GM23338 (cell line): ENCODE results near the gene ARFIP2. TPM values are rescaled to one million over a fixed set of nuclear protein-coding genes. Genes with fewer than 3 reads are reported as not detected.
A peak's percentile ranks its signal among the peaks of the same experiment; 100 is the strongest.

Experiments
- ATAC-seq: fragments of 200-7000 bp; cut with Tn5 transposase; 3 replicates; pipeline ENCODE4 v1.9.1; 2020
- DNase-seq: peaks from one replicate; pipeline ENCODE4 v3.0.0-alpha.2; 2015; ENCODE audit warnings: low spot score
- H2AFZ ChIP-seq: fragments of 200-600 bp; sonication (generic); 2 replicates; pipeline ENCODE4 v1.8.0; 2016; ENCODE audit warnings: antibody characterized with exemption, mild to moderate bottlenecking, moderate library complexity
- H3F3A ChIP-seq: fragments of 200-600 bp; sonication (generic); replicated peaks from 2 replicates; pipeline ENCODE4 v1.8.0; 2017; ENCODE audit warnings: antibody characterized with exemption, mixed run types, low read depth
- H3K27ac ChIP-seq: fragments of 200-600 bp; sonication (generic); 2 replicates; pipeline ENCODE4 v1.6.1; 2016; ENCODE audit warnings: low read depth
- H3K27me3 ChIP-seq: fragments of 200-600 bp; sonication (generic); 2 replicates; pipeline ENCODE4 v1.8.0; 2016; ENCODE audit warnings: mild to moderate bottlenecking, mixed run types, moderate library complexity; ENCODE audit not compliant: insufficient read depth
- H3K36me3 ChIP-seq: fragments of 200-600 bp; sonication (generic); 2 replicates; pipeline ENCODE4 v1.8.0; 2016; ENCODE audit warnings: mild to moderate bottlenecking; ENCODE audit not compliant: insufficient read depth
- H3K4me1 ChIP-seq: fragments of 200-600 bp; sonication (generic); 2 replicates; pipeline ENCODE4 v1.8.0; 2016; ENCODE audit warnings: mild to moderate bottlenecking, moderate library complexity; ENCODE audit not compliant: insufficient read depth
- H3K4me2 ChIP-seq: fragments of 200-600 bp; sonication (generic); 2 replicates; pipeline ENCODE4 v1.7.1; 2017; ENCODE audit warnings: mixed run types
- H3K4me3 ChIP-seq: fragments of 200-600 bp; sonication (generic); 2 replicates; pipeline ENCODE4 v1.6.1; 2016; ENCODE audit warnings: mixed run types
- H3K79me2 ChIP-seq: fragments of 200-600 bp; sonication (generic); replicated peaks from 2 replicates; pipeline ENCODE4 v1.8.0; 2017; ENCODE audit warnings: mild to moderate bottlenecking; ENCODE audit not compliant: insufficient read depth
- H3K9me2 ChIP-seq: fragments of 200-600 bp; sonication (generic); 2 replicates; pipeline ENCODE4 v1.8.0; 2017; ENCODE audit not compliant: insufficient read depth
- H4K20me1 ChIP-seq: fragments of 200-600 bp; sonication (generic); replicated peaks from 2 replicates; pipeline ENCODE4 v1.8.0; 2017; ENCODE audit warnings: mild to moderate bottlenecking; ENCODE audit not compliant: insufficient read depth
- H3K27ac Mint-ChIP-seq: 2 replicates; pipeline ENCODE4 v1.8.0; 2020; ENCODE audit warnings: inconsistent platforms, mild to moderate bottlenecking, moderate library complexity, mixed read lengths
- H3K27me3 Mint-ChIP-seq: 3 replicates; pipeline ENCODE4 v1.8.0; 2022; ENCODE audit warnings: low read depth, mild to moderate bottlenecking, moderate library complexity, mixed read lengths, inconsistent platforms; ENCODE audit not compliant: insufficient read depth, poor library complexity
- H3K36me3 Mint-ChIP-seq: 3 replicates; pipeline ENCODE4 v1.8.0; 2021; ENCODE audit warnings: low read depth, mild to moderate bottlenecking, inconsistent platforms, moderate library complexity, mixed read lengths
- H3K4me1 Mint-ChIP-seq: 3 replicates; pipeline ENCODE4 v1.8.0; 2020; ENCODE audit warnings: mild to moderate bottlenecking, inconsistent platforms, mixed read lengths
- H3K4me3 Mint-ChIP-seq: 3 replicates; pipeline ENCODE4 v1.8.0; 2021; ENCODE audit warnings: moderate library complexity, mild to moderate bottlenecking, inconsistent platforms, mixed read lengths
- H3K9me3 Mint-ChIP-seq: 3 replicates; pipeline ENCODE4 v1.8.0; 2020; ENCODE audit warnings: moderate library complexity, mild to moderate bottlenecking, inconsistent platforms, mixed read lengths
- CTCF ChIP-seq, 2 experiments: fragments of 200-600 bp in 1 of 2; sonication (generic) in 1 of 2; conservative IDR thresholded peaks; 2 replicates each; pipeline versions ENCODE4 v1.5.1 to v1.6.1; 2016 to 2017; ENCODE audit warnings: antibody characterized with exemption in 2 of 2, low read depth in 2 of 2, mild to moderate bottlenecking in 2 of 2, moderate library complexity in 1 of 2
- EZH2phosphoT487 ChIP-seq: fragments of 200-600 bp; sonication (generic); IDR thresholded peaks from one replicate; pipeline ENCODE4 v1.8.1; 2018; ENCODE audit warnings: antibody characterized with exemption; ENCODE audit not compliant: unreplicated experiment
- POLR2AphosphoS5 ChIP-seq: IDR thresholded peaks from 2 replicates; pipeline ENCODE4 v1.6.1; 2016; ENCODE audit warnings: antibody characterized with exemption, low read depth
- STAT1 ChIP-seq: IDR thresholded peaks from one replicate; pipeline ENCODE4 v1.6.1; 2016; ENCODE audit warnings: antibody characterized with exemption; ENCODE audit not compliant: unreplicated experiment
- ZNF114 ChIP-seq: fragments of 250-450 bp; sonication (Bioruptor Pico); IDR thresholded peaks from 2 replicates; pipeline ENCODE4 v1.5.0; 2020; ENCODE audit warnings: mild to moderate bottlenecking, moderate library complexity
- ZNF462 ChIP-seq: fragments of 250-450 bp; sonication (Bioruptor Pico); IDR thresholded peaks from 2 replicates; pipeline ENCODE4 v1.5.0; 2020; ENCODE audit warnings: mild to moderate bottlenecking, moderate library complexity
- polyA plus RNA-seq: library from polyadenylated mRNA; unstranded; fragments of >200 nt; fragmentation: Nextera tagmentation; extraction: Ambion mirVana; gene quantifications from 2 replicates; pipeline ENCODE4 v1.2.1, GENCODE V29; 2016
- total RNA-seq: library from RNA; depleted of rRNA; stranded (reverse); fragments of >200 nt; shearing (Covaris generic); gene quantifications from 2 replicates; pipeline ENCODE4 v1.2.3, GENCODE V29; 2014

The ARFIP2 gene
- total and polyA plus RNA-seq, 2 experiments from 2014 or later: 35.4 to 61.5 TPM

GRCh38 chr11:6485661-6486060 lies 4.5 kb upstream of the ARFIP2 start (continued):
- TF ChIP-seq ZNF462 (CRISPR knock-in tag): no peak

DNA sequence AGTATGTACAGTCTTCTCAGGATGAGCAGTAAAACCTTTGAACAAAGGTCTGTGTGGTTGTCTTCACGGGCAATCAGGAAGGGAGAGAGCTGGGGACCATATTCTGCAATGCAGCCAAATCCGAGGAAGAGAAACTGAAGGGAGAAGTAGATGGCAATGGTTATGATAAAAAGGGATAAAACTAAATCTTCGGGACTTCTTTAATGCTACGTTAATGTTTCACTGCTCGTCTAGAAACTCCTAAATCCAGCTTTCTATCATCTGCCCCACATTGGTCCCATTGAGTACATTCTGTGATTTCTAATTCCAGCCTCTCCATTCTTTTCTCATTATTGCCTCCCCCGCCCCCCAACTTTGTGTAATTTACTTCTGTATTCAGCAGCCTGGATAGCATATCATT lies 1.9 kb upstream of the ARFIP2 start:
- Histone ChIP-seq H3K36me3 (peaks cover 36% of the 10 kb centered on the region), H3K27ac (0 out of 2 replicates have a peak overlapping the region, but pooled peaks have one; percentile 65)

More for the DNA sequence above, 1.9 kb upstream of the ARFIP2 start:
- Histone ChIP-seq H3K4me3 (no peak overlapping the region), H3K9me2 (no peaks in the 10 kb centered on the region), H3K4me2 (no peak overlapping the region), H2AFZ (no peak overlapping the region), H3F3A (peaks cover 13% of the 10 kb centered on the region; the same call in 1 of the 2 replicates), H3K27me3 (no peaks in the 10 kb centered on the region), H4K20me1 (peaks cover 14% of the 10 kb centered on the region), H3K79me2 (peaks cover 49% of the 10 kb centered on the region), H3K4me1 (0 out of 2 replicates have a peak, but pooled peaks cover 6% of the 10 kb centered on the region)
- Mint-ChIP-seq H3K27me3 (peaks cover 7% of the 10 kb centered on the region), H3K4me3 (peak overlapping the region; percentile 99; the same call in 2 of the 3 replicates), H3K4me1 (peaks cover 12% of the 10 kb centered on the region), H3K9me3 (no peaks in the 10 kb centered on the region; the same call in 2 of the 3 replicates), H3K27ac (peak overlapping the region; percentile 41; the same call in 1 of the 2 replicates), H3K36me3 (peaks cover 34% of the 10 kb centered on the region)
- ATAC-seq (no peak), DNase-seq (no peak)
- TF ChIP-seq ZNF114 (no peak), POLR2AphosphoS5 (no peak), EZH2phosphoT487 (no peak), CTCF (conservative IDR thresholded peaks at IDR 0.05; ENCODE audit: low read depth in 2 of 2) (no peak), STAT1 (no peak)
